SK-N-DZ (cell line): ENCODE results near the gene GLRB.
"Not testable (repeated sequence)": the region's sequence is repeated elsewhere in the genome, so short reads cannot be mapped to it uniquely, and the experiment has no call there.

Source experiments
- DNase-seq: peaks from one replicate; pipeline ENCODE4 v3.0.0-alpha.2; 2015; ENCODE audit warnings: low spot score

Gene GLRB

GRCh38 chr4:157127571-157127970, 51.6 kb downstream of the GLRB start:
- DNase-seq = no peak

DNA sequence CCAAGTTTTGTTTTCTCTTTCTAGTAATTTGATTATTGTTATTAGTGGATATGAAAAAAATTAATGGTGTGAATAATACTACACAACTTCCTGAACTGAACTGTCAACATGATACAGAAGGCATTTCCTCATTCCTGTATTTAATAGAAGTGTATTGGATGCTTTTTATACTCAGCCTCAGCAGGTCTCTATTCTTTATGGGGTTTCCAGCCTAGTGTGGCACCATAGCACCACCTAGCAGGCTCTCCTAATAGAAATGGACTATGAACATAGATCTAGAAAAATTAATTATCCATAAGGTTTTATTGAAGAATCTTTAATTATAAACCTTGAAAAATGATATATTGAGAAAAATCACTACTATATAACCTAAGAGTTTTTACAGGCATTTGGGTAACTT, 52.4 kb downstream of the GLRB start:
- DNase-seq = no peak

DNA sequence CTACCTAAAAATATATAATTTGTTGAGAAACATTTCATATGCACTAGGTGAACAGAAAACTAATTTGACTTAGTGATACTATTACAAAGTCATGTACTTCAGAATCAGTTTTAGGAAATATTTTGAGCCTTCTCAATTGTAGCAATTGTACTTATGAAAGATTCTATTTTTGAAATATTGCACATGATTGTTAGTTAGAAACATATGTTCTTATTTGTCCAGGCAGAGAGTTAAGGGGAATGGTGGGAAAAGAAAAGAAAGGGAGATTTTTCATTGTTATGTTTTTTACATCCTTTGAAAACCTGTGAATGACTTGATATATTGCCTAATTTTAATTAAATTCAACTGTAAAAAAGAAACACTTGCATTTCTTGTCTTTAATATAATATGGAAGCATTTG, 66.0 kb downstream of the GLRB start:
- DNase-seq = no peak

- DNase-seq = no peak
Observed at GRCh38 chr4:157143369-157143768, 67.4 kb downstream of the GLRB start.

- DNase-seq = no peak
Observed at GRCh38 chr4:157151711-157152110, 75.8 kb downstream of the GLRB start.

- DNase-seq = no peak
Observed at GRCh38 chr4:157165935-157166610, 90.1 kb downstream of the GLRB start.

GRCh38 chr4:157170321-157170720, 94.4 kb downstream of the GLRB start:
- DNase-seq = no peak

DNA sequence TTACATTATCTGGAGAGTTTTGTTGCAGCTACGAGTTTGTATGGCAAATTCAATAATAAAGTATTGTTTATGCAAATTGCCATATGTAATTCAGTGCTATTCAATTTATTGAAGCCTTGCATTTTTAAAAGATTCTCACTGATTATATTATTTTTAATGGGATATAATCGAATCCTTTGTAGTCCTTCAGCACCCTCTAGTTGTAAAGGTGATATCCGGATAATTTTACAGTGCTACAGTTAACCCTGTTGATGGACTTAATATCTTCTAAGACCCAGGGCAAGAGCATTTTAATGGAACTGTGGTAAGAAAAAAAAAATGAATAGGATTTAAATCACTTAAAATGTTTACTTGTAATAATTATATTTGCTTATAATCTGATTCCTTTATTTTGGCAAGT, 96.1 kb downstream of the GLRB start:
- no peak for DNase-seq

- not testable (repeated sequence) for DNase-seq
Observed at GRCh38 chr4:157180268-157180667, 104.3 kb downstream of the GLRB start.

GRCh38 chr4:157184300-157184699, 108.3 kb downstream of the GLRB start:
- DNase-seq = no peak

DNA sequence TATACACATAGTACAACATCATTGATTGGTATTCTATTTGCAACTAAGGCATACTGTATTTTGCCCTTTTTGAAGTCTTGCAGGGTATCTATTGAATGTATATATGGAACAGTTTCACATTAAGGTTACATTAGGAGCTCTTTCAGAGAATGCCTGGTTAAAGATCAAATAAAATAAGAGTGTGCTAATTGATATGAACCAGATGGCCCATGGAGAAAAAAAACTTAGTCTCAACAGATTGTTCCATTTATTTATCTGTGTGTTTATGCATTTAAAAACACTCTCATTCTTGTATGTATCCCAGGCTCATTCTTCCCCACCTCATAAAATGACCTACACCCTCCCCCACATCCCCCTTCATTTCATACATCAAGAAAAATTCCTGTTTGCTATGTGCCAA, 109.4 kb downstream of the GLRB start:
- DNase-seq = peak; percentile 56

- no peak for DNase-seq
Observed at GRCh38 chr4:157195374-157195773, 119.4 kb downstream of the GLRB start.

- DNase-seq = no peak
Observed at GRCh38 chr4:157196046-157196445, 120.1 kb downstream of the GLRB start.

DNA sequence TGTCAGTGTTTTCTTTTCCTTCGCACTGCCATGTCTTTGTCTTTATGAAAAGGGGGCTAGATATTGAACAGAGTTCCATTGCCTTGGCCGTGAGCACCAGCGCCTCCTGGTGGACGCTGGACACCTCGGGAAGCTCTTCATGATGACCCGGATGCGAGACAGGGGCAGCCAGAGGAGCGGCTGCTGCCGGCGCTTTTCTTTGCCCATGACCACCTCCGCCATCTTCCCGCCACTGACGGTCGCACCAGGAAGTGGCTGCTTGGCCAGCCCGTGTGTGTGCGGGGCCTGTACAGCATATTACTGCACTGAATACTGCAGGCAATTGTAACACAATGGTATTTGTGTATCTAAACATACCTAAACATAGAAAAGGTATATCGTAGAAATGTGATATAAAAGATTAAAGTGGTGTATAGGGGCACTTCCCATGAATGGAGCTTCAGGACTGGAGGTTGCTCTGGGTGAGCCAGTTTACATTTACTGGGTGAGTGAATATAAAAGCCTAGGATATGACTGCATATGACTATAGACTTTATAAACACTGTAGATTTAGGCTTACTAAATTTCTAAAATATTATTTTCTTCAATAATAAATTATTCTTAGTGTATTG, 128.8 kb downstream of the GLRB start:
- no peak for DNase-seq

DNA sequence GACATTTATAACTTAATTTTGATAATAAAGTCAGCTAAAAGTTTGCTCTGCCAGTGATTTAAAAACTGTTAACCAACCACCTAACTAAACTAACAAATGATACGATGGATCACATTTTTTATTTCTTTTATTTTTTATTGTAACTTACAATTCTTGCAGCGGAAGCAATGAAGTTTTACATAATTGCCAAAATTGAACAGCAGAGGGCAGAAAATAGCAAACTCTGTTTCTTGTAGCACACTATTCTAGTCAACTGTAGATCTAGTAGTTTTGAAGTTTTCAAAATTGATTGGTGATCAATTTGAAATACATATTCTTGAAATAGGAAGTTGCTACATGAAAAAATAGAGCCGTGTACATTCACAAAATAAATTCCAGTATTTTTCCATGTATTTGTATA, 141.8 kb downstream of the GLRB start:
- DNase-seq = no peak

GRCh38 chr4:157219711-157220370, 143.9 kb downstream of the GLRB start:
- no peak for DNase-seq

DNA sequence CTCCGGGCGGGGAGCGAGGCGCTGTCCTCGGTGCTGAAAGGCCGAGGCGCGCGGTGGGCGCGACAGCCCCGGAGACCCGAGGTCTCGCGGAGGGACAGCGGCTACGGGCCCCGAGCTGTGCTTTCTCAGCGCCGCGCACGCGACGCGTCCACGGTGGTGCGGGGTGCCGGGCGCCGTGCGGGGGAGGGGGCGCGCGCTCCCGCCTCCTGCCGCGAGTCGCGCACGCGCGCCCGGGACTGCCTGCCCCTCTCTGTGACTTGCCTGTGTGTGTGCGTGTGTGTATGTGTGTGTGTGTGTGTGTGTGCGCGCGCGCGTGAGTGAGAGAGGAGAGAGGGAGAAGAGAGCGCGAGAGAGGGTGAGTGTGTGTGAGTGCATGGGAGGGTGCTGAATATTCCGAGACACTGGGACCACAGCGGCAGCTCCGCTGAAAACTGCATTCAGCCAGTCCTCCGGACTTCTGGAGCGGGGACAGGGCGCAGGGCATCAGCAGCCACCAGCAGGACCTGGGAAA, 144.5 kb downstream of the GLRB start, which contains the start of gene GRIA2:
Gene GRIA2 (plus strand): TSS at position 358 of the 511 bp plus-strand sequence. CDS start 315 bp downstream, outside the sequence.
- DNase-seq = peak; percentile 58

- DNase-seq = no peak
Observed at GRCh38 chr4:157221426-157221894, 145.5 kb downstream of the GLRB start.
